Smooth muscle cell (in vitro differentiated cells): ENCODE measurements around the gene TREX2. TPM values are rescaled to one million over a fixed set of nuclear protein-coding genes. Genes with fewer than 3 reads are reported as not detected.

Experiments used
- DNase-seq: peaks from one replicate; lab custom pipeline; 2025; ENCODE audit not compliant: unreplicated experiment; lab: John Stamatoyannopoulos, UW
- H2AFZ ChIP-seq: fragments of 200-600 bp; sonication (generic); 2 replicates; pipeline ENCODE4 v1.6.0; 2016; ENCODE audit warnings: antibody characterized with exemption, low read depth, mild to moderate bottlenecking
- H3F3A ChIP-seq: fragments of 200-600 bp; sonication (generic); 2 replicates; pipeline ENCODE4 v1.6.0; 2017; ENCODE audit warnings: antibody characterized with exemption, low read depth
- H3K27ac ChIP-seq: fragments of 200-600 bp; sonication (generic); 2 replicates; pipeline ENCODE4 v1.5.1; 2016; ENCODE audit warnings: low read depth, mild to moderate bottlenecking
- H3K27me3 ChIP-seq: fragments of 200-600 bp; sonication (generic); 2 replicates; pipeline ENCODE4 v1.6.1; 2016; ENCODE audit warnings: low read depth, mild to moderate bottlenecking
- H3K36me3 ChIP-seq: fragments of 200-600 bp; sonication (generic); 2 replicates; pipeline ENCODE4 v1.5.1; 2016; ENCODE audit warnings: low read depth
- H3K4me1 ChIP-seq: fragments of 200-600 bp; sonication (generic); 2 replicates; pipeline ENCODE4 v1.5.1; 2016; ENCODE audit warnings: low read depth
- H3K4me2 ChIP-seq: fragments of 200-600 bp; sonication (generic); 2 replicates; pipeline ENCODE4 v1.6.0; 2016; ENCODE audit warnings: mild to moderate bottlenecking
- H3K4me3 ChIP-seq: fragments of 200-600 bp; sonication (generic); 2 replicates; pipeline ENCODE4 v1.5.1; 2016; ENCODE audit warnings: mild to moderate bottlenecking
- H3K79me2 ChIP-seq: fragments of 200-600 bp; sonication (generic); 2 replicates; pipeline ENCODE4 v1.6.0; 2016; ENCODE audit warnings: low read depth, mild to moderate bottlenecking
- H3K9ac ChIP-seq: fragments of 200-600 bp; sonication (generic); 2 replicates; pipeline ENCODE4 v1.6.0; 2016; ENCODE audit warnings: low read depth
- H3K9me3 ChIP-seq: fragments of 200-600 bp; sonication (generic); replicated peaks from 2 replicates; pipeline ENCODE4 v1.5.1; 2016; ENCODE audit warnings: low read depth
- H4K20me1 ChIP-seq: fragments of 200-600 bp; sonication (generic); 2 replicates; pipeline ENCODE4 v1.6.0; 2016; ENCODE audit warnings: low read depth
- CTCF ChIP-seq: fragments of 200-600 bp; sonication (generic); IDR thresholded peaks from 2 replicates; pipeline ENCODE4 v1.5.1; 2017; ENCODE audit warnings: borderline replicate concordance, mild to moderate bottlenecking, antibody characterized with exemption; ENCODE audit not compliant: insufficient read depth, poor library complexity, severe bottlenecking
- WGBS: methylation state at CpG from one replicate; pipeline ENCODE4 v1.1.7; 2016; ENCODE audit warnings: low lambda C conversion rate; 5-methylcytosine and 5-hydroxymethylcytosine counted together
- polyA plus RNA-seq: library from polyadenylated mRNA; unstranded; fragments of >200 nt; fragmentation: Nextera tagmentation; extraction: Ambion mirVana; gene quantifications from 2 replicates; pipeline ENCODE4 v1.2.1, GENCODE V29; 2016
- total RNA-seq: library from RNA; depleted of rRNA; stranded (reverse); fragments of >200 nt; gene quantifications from 2 replicates; pipeline ENCODE4 v1.2.3, GENCODE V29; 2014

The TREX2 gene
- total RNA-seq (1.3 and 4.0 TPM in 2 replicates), polyA plus RNA-seq (0.41 and 2.5 TPM in 2 replicates)

GRCh38 chrX:153445856-153446635 is at the start of gene TREX2:
TREX2 (minus strand) TSS chrX:153446056; CDS start chrX:153445430, 626 bp downstream.
- Histone ChIP-seq H4K20me1 (no peaks in the 10 kb centered on the region), H3K36me3 (no peaks in the 10 kb centered on the region), H3K27me3 (no peaks in the 10 kb centered on the region), H3K79me2 (no peaks in the 10 kb centered on the region), H3K4me2 (no peak within 1 kb of the TSS), H3K27ac (no peak within 1 kb of the TSS), H3K4me3 (no peak within 1 kb of the TSS), H2AFZ (no peak within 1 kb of the TSS), H3K9me3 (no peaks in the 10 kb centered on the region), H3K9ac (no peak within 1 kb of the TSS), H3K4me1 (no peaks in the 10 kb centered on the region), H3F3A (no peaks in the 10 kb centered on the region)
- no peak for DNase-seq
- 87% methylated on average over 30 of the region's 30 CpGs for WGBS
- TF ChIP-seq CTCF, result no peak

GRCh38 chrX:153495362-153495751 is 49.5 kb upstream of the TREX2 start:
- H4K20me1 ChIP-seq, result peaks cover 40% of the 10 kb centered on the region
- DNase-seq, result peak; percentile 40
- H3F3A ChIP-seq, result no peaks in the 10 kb centered on the region
- H2AFZ ChIP-seq, result no peak overlapping the region
- no peak for TF ChIP-seq CTCF
- H3K27ac ChIP-seq, result no peak overlapping the region
- H3K4me1 ChIP-seq, result peaks cover 5% of the 10 kb centered on the region
- 71% methylated on average over 17 of the region's 17 CpGs for WGBS
- H3K36me3 ChIP-seq, result no peaks in the 10 kb centered on the region
- H3K27me3 ChIP-seq, result no peaks in the 10 kb centered on the region
- H3K4me3 ChIP-seq, result peak overlapping the region; percentile 55
- H3K4me2 ChIP-seq, result peak overlapping the region; percentile 87
- H3K79me2 ChIP-seq, result peaks cover 40% of the 10 kb centered on the region
- H3K9me3 ChIP-seq, result no peaks in the 10 kb centered on the region
- H3K9ac ChIP-seq, result no peak overlapping the region

GRCh38 chrX:153494541-153495361 is 48.9 kb upstream of the TREX2 start, which contains the start of gene BGN:
BGN (plus strand) TSS chrX:153494980; CDS start chrX:153504632, 9,652 bp downstream.
- Histone ChIP-seq H3K36me3 (no peaks in the 10 kb centered on the region), H3K27ac (peak within 1 kb of the TSS; percentile 63), H3K4me2 (peak within 1 kb of the TSS; percentile 87), H3K27me3 (no peaks in the 10 kb centered on the region), H3F3A (no peaks in the 10 kb centered on the region), H3K9me3 (no peaks in the 10 kb centered on the region), H3K79me2 (peaks cover 34% of the 10 kb centered on the region), H3K4me1 (peaks cover 5% of the 10 kb centered on the region), H3K9ac (no peak within 1 kb of the TSS), H3K4me3 (peak within 1 kb of the TSS; percentile 55), H4K20me1 (peaks cover 34% of the 10 kb centered on the region), H2AFZ (no peak within 1 kb of the TSS)
- peak; percentile 30 for TF ChIP-seq CTCF
- 41% methylated on average over 25 of the region's 41 CpGs for WGBS
- peak; percentile 40 for DNase-seq
